HEK293 (cell line): ENCODE results near the gene PBX2.

Experiments used
- CTCF ChIP-seq: fragments of 450-650 bp; formaldehyde crosslinking; IDR thresholded peaks from 2 replicates; pipeline ENCODE4 v1.5.1; 2016; ENCODE audit warnings: missing biosample characterization, missing genetic modification characterization
- ELK4 ChIP-seq: IDR thresholded peaks from 2 replicates; pipeline ENCODE4 v1.6.1; 2011; ENCODE audit warnings: mild to moderate bottlenecking, low read depth, low read length, borderline replicate concordance
- HOXD13 ChIP-seq: sonication (generic); formaldehyde crosslinking; IDR thresholded peaks from 2 replicates; pipeline ENCODE4 v1.8.0; 2022; ENCODE audit warnings: missing genetic modification reagents, borderline replicate concordance
- MYNN ChIP-seq: fragments of 450-650 bp; formaldehyde crosslinking; IDR thresholded peaks from 2 replicates; pipeline ENCODE4 v1.5.1; 2016; ENCODE audit warnings: missing biosample characterization, missing genetic modification characterization, borderline replicate concordance
- PBX3 ChIP-seq: sonication (generic); formaldehyde crosslinking; IDR thresholded peaks from 2 replicates; pipeline ENCODE4 v1.8.1; 2022; ENCODE audit warnings: mild to moderate bottlenecking, moderate library complexity, missing genetic modification reagents
- TCF7L2 ChIP-seq: IDR thresholded peaks from 2 replicates; pipeline ENCODE4 v1.6.1; 2011; ENCODE audit warnings: low read depth, mild to moderate bottlenecking, inconsistent platforms, low read length, moderate library complexity, borderline replicate concordance
- ZBTB10 ChIP-seq: fragments of 450-650 bp; formaldehyde crosslinking; IDR thresholded peaks from 2 replicates; pipeline ENCODE4 v1.5.1; 2016; ENCODE audit warnings: missing biosample characterization, missing genetic modification characterization
- ZBTB7A ChIP-seq: fragments of 450-650 bp; formaldehyde crosslinking; IDR thresholded peaks from 2 replicates; pipeline ENCODE4 v1.5.1; 2016; ENCODE audit warnings: low read depth, missing biosample characterization, missing genetic modification characterization
- ZFP3 ChIP-seq: fragments of 450-650 bp; formaldehyde crosslinking; IDR thresholded peaks from 2 replicates; pipeline ENCODE4 v1.5.1; 2016; ENCODE audit warnings: low read depth, missing biosample characterization, missing genetic modification characterization
- ZNF132 ChIP-seq: fragments of 450-650 bp; formaldehyde crosslinking; IDR thresholded peaks from 2 replicates; pipeline ENCODE4 v1.5.1; 2017; ENCODE audit warnings: missing biosample characterization, missing genetic modification characterization, borderline replicate concordance
- ZNF639 ChIP-seq: fragments of 450-650 bp; formaldehyde crosslinking; IDR thresholded peaks from 2 replicates; pipeline ENCODE4 v1.5.1; 2016; ENCODE audit warnings: missing biosample characterization, missing genetic modification characterization

GRCh38 chr6:32166411-32167061 is 23.5 kb downstream of the PBX2 start:
- TF ChIP-seq ELK4 (no peak), CTCF (tag by site-specific recombination) (no peak), ZBTB7A (tag by site-specific recombination) (no peak), TCF7L2 (no peak), HOXD13 (no peak), ZBTB10 (tag by site-specific recombination) (no peak), ZFP3 (no peak), PBX3 (CRISPR knock-in tag) (no peak), MYNN (tag by site-specific recombination) (no peak), ZNF639 (no peak), ZNF132 (no peak)
